Neuronal stem cell (in vitro differentiated cells): ENCODE results near the gene EHMT1.

ENCODE experiments used
- DNase-seq: peaks from one replicate; pipeline ENCODE4 v3.0.0-alpha.2; 2013; ENCODE audit warnings: low spot score
- H2AFZ ChIP-seq: one replicate; pipeline ENCODE4 v1.6.1; 2013; ENCODE audit warnings: mild to moderate bottlenecking, low read length, inconsistent platforms
- H2AK5ac ChIP-seq: 2 replicates; pipeline ENCODE4 v1.6.1; 2013; ENCODE audit warnings: low read depth, mild to moderate bottlenecking, inconsistent platforms, low read length, moderate library complexity, mixed read lengths
- H2BK120ac ChIP-seq: 2 replicates; pipeline ENCODE4 v1.6.1; 2013; ENCODE audit warnings: low read depth, mild to moderate bottlenecking, inconsistent platforms, low read length, moderate library complexity, mixed read lengths
- H2BK12ac ChIP-seq: one replicate; pipeline ENCODE4 v1.6.1; 2013; ENCODE audit warnings: low read length, inconsistent platforms
- H2BK15ac ChIP-seq: 2 replicates; pipeline ENCODE4 v1.6.1; 2013; ENCODE audit warnings: mild to moderate bottlenecking, low read length, inconsistent platforms, mixed read lengths
- H2BK5ac ChIP-seq: one replicate; pipeline ENCODE4 v1.6.1; 2013; ENCODE audit warnings: inconsistent platforms, mild to moderate bottlenecking, low read length, moderate library complexity
- H3K14ac ChIP-seq: one replicate; pipeline ENCODE4 v1.6.1; 2013; ENCODE audit warnings: low read length, inconsistent platforms
- H3K18ac ChIP-seq: 2 replicates; pipeline ENCODE4 v1.6.1; 2013; ENCODE audit warnings: low read length, inconsistent platforms
- H3K23ac ChIP-seq: 2 replicates; pipeline ENCODE4 v1.6.1; 2013; ENCODE audit warnings: low read depth, mild to moderate bottlenecking, mixed read lengths, low read length, inconsistent platforms; ENCODE audit not compliant: poor library complexity
- H3K27ac ChIP-seq: replicated peaks from 3 replicates; pipeline ENCODE4 v1.5.1; 2013; ENCODE audit warnings: low read length, inconsistent platforms
- H3K27me3 ChIP-seq, 3 experiments: 2 replicates each; pipeline ENCODE4 v1.6.1; 2013; ENCODE audit warnings: low read length in 3 of 3, mild to moderate bottlenecking in 2 of 3, inconsistent platforms in 1 of 3, low read depth in 1 of 3, mixed read lengths in 1 of 3, moderate library complexity in 1 of 3; ENCODE audit not compliant: control insufficient read depth in 3 of 3, insufficient read depth in 3 of 3
- H3K36me3 ChIP-seq, 2 donors: replicated peaks in 1 of 2; 2 replicates each; pipeline ENCODE4 v1.6.1; 2013; ENCODE audit warnings: low read length in 2 of 2; ENCODE audit not compliant: control insufficient read depth in 2 of 2, insufficient read depth in 2 of 2
- H3K4ac ChIP-seq: 2 replicates; pipeline ENCODE4 v1.6.1; 2013; ENCODE audit warnings: inconsistent platforms, mild to moderate bottlenecking, low read length, moderate library complexity
- H3K4me1 ChIP-seq, 2 donors: 1 replicate in 1 of 2; 2 replicates in 1 of 2; pipeline ENCODE4 v1.6.1; 2013; ENCODE audit warnings: low read length in 2 of 2, low read depth in 1 of 2; ENCODE audit not compliant: control insufficient read depth in 2 of 2, insufficient read depth in 1 of 2
- H3K4me2 ChIP-seq: one replicate; pipeline ENCODE4 v1.6.1; 2013; ENCODE audit warnings: mild to moderate bottlenecking, low read length, inconsistent platforms; ENCODE audit not compliant: insufficient read depth, poor library complexity, severe bottlenecking
- H3K4me3 ChIP-seq, 2 donors: 2 replicates each; pipeline ENCODE4 v1.5.1; 2013; ENCODE audit warnings: low read length in 2 of 2, mild to moderate bottlenecking in 2 of 2, inconsistent platforms in 1 of 2, moderate library complexity in 1 of 2
- H3K79me1 ChIP-seq: one replicate; pipeline ENCODE4 v1.6.1; 2013; ENCODE audit warnings: low read depth, mild to moderate bottlenecking, inconsistent platforms, low read length, moderate library complexity
- H3K9ac ChIP-seq: one replicate; pipeline ENCODE4 v1.6.1; 2013; ENCODE audit warnings: mild to moderate bottlenecking, low read depth, low read length, inconsistent platforms; ENCODE audit not compliant: poor library complexity
- H3K9me3 ChIP-seq, 2 donors: replicated peaks in 1 of 2; 2 replicates each; pipeline versions ENCODE3 to v1.6.1; 2013; ENCODE audit warnings: low read length in 2 of 2, mild to moderate bottlenecking in 2 of 2, inconsistent platforms in 1 of 2, low read depth in 1 of 2, mixed read lengths in 1 of 2, moderate library complexity in 1 of 2; ENCODE audit not compliant: control insufficient read depth in 2 of 2, insufficient read depth in 1 of 2
- H4K8ac ChIP-seq: one replicate; pipeline ENCODE4 v1.6.1; 2013; ENCODE audit warnings: low read depth, mild to moderate bottlenecking, inconsistent platforms, low read length, moderate library complexity
- H4K91ac ChIP-seq: one replicate; pipeline ENCODE4 v1.6.1; 2013; ENCODE audit warnings: low read length, low read depth, mild to moderate bottlenecking, inconsistent platforms; ENCODE audit not compliant: poor library complexity
- WGBS, 2 donors: extraction: QIAGEN DNeasy Blood & Tissue Kit; methylation state at CpG; one replicate each; pipeline ENCODE4 v1.1.7; 2013; ENCODE audit warnings: missing lambda C conversion rate in 2 of 2, mixed read lengths in 1 of 2; ENCODE audit not compliant: insufficient read length in 2 of 2, insufficient replicate concordance in 1 of 2; ENCODE audit errors: extremely low coverage in 2 of 2; 5-methylcytosine and 5-hydroxymethylcytosine counted together

Gene EHMT1

GRCh38 chr9:137761793-137762192 lies 143.0 kb downstream of the EHMT1 start:
- H2BK5ac ChIP-seq, result no peak overlapping the region
- H3K79me1 ChIP-seq, result peaks cover 5% of the 10 kb centered on the region
- H3K14ac ChIP-seq, result no peak overlapping the region
- H3K4me3 ChIP-seq, result no peak overlapping the region
- no peak overlapping the region for H3K9ac ChIP-seq
- no peak overlapping the region for H2BK120ac ChIP-seq
- H3K18ac ChIP-seq, result no peak overlapping the region
- H3K27me3 ChIP-seq, result no peaks in the 10 kb centered on the region
- no peak overlapping the region for H2BK15ac ChIP-seq
- H4K8ac ChIP-seq, result no peak overlapping the region
- H3K27ac ChIP-seq, result no peak overlapping the region
- no peak overlapping the region for H2AFZ ChIP-seq
- H2BK12ac ChIP-seq, result no peak overlapping the region
- H2AK5ac ChIP-seq, result no peak overlapping the region
- no peaks in the 10 kb centered on the region for H3K9me3 ChIP-seq
- DNase-seq, result no peak
- no peak overlapping the region for H3K4ac ChIP-seq
- H4K91ac ChIP-seq, result no peak overlapping the region
- H3K23ac ChIP-seq, result no peak overlapping the region
- no peak overlapping the region for H3K4me2 ChIP-seq
- H3K4me1 ChIP-seq, result peaks cover 0 to 7% of the 10 kb centered on the region in 2 donors
- peaks cover 30 to 92% of the 10 kb centered on the region in 2 donors for H3K36me3 ChIP-seq
- no CpG with 5 or more reads among the region's 9 CpGs for WGBS, 2 donors

DNA sequence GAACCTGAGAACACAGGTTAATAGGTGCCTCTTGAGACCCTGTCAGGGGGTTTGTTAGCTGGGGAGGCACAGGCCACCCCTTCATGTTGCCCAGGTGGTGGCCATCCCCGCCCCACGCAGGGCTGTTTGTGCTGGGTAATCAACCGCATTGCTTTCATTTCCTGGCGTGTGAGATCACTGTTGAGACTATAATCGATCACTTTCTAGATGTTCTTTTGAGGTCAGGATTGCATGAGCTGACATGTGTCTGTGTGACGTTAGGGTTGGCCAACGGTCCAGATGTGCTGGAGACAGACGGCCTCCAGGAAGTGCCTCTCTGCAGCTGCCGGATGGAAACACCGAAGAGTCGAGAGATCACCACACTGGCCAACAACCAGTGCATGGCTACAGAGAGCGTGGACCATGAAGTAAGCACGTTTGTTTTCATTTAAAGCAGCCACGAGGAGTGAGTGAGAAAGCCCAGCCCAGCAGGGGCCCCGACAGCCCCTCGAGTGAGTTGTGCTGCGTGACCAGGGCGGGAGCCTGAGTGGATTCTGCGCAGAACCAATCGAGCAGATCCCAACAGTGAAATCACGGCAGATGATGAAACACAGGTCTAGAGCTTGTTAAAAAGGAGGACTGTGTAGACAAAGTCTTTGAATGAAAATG lies 143.7 kb downstream of the EHMT1 start:
- no peak overlapping the region for H3K27ac ChIP-seq
- no peak overlapping the region for H2BK12ac ChIP-seq
- WGBS, 2 donors, result no CpG with 5 or more reads among the region's 21 CpGs
- H2BK15ac ChIP-seq, result no peak overlapping the region
- no peaks in the 10 kb centered on the region for H3K9me3 ChIP-seq
- no peak overlapping the region for H3K4ac ChIP-seq
- H3K27me3 ChIP-seq, result no peaks in the 10 kb centered on the region
- H3K9ac ChIP-seq, result no peak overlapping the region
- H3K18ac ChIP-seq, result no peak overlapping the region
- no peak overlapping the region for H2BK5ac ChIP-seq
- peak overlapping the region; percentile 83 for H3K14ac ChIP-seq
- no peak for DNase-seq
- H2AFZ ChIP-seq, result no peak overlapping the region
- no peak overlapping the region for H3K23ac ChIP-seq
- H3K4me3 ChIP-seq, result peak overlapping the region in 1 of 2 donors; percentile 33
- no peak overlapping the region for H3K4me2 ChIP-seq
- H3K4me1 ChIP-seq, result peaks cover 0 to 7% of the 10 kb centered on the region in 2 donors
- H4K91ac ChIP-seq, result no peak overlapping the region
- H2AK5ac ChIP-seq, result no peak overlapping the region
- H3K79me1 ChIP-seq, result peaks cover 5% of the 10 kb centered on the region
- H2BK120ac ChIP-seq, result no peak overlapping the region
- peaks cover 30 to 92% of the 10 kb centered on the region in 2 donors for H3K36me3 ChIP-seq
- no peak overlapping the region for H4K8ac ChIP-seq

DNA sequence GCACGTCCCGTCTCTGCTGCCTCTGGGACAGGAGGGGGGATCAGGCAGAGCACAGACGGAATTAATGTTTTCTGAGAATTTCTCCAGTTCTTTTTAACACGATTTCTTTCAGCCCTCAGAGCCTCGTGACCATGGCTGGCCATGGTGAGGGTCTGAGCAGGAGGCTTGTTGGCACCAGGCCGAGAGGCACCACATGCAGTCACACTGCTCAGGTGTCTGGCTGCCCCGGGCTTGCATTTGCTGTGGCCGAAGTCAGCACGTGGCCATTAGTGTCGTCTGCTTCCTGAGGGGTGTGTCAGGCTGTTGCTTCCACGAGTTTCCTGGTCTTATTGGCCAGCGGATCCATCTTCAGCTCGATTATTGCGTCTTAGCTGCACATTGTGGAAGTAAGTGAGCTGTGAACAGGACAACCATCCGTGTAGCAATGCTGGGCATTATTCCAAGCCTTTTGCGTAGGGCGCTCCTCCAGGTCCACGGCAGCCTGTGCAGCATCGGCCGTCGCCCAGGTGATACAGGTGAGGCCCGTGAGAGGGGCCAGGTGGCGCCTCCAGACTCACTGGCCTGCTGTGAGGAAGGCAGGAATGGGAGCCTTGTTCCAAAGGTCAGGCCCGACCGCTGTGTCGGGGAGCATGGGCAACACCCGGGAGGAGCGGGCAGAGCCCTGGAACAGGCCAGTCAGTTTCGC lies 144.6 kb downstream of the EHMT1 start:
- H3K4me1 ChIP-seq, result peaks cover 0 to 7% of the 10 kb centered on the region in 2 donors
- no peak overlapping the region for H3K18ac ChIP-seq
- no peak overlapping the region for H3K23ac ChIP-seq
- no peak overlapping the region for H3K4ac ChIP-seq
- H2AK5ac ChIP-seq, result no peak overlapping the region
- no peak overlapping the region for H2AFZ ChIP-seq
- no peak overlapping the region for H3K14ac ChIP-seq
- H3K4me2 ChIP-seq, result no peak overlapping the region
- H3K36me3 ChIP-seq, result peaks cover 23 to 91% of the 10 kb centered on the region in 2 donors
- H4K91ac ChIP-seq, result no peak overlapping the region
- no peak overlapping the region for H2BK15ac ChIP-seq
- no peak overlapping the region for H4K8ac ChIP-seq
- no peak overlapping the region for H3K9ac ChIP-seq
- H3K9me3 ChIP-seq, result peaks cover 2 to 5% of the 10 kb centered on the region in 2 donors
- no peak overlapping the region for H3K27ac ChIP-seq
- no peak overlapping the region for H2BK5ac ChIP-seq
- DNase-seq, result no peak
- no peak overlapping the region for H2BK12ac ChIP-seq
- peaks cover 3% of the 10 kb centered on the region for H3K79me1 ChIP-seq
- no peaks in the 10 kb centered on the region for H3K27me3 ChIP-seq
- H3K4me3 ChIP-seq, result no peak overlapping the region
- no peak overlapping the region for H2BK120ac ChIP-seq
- no CpG with 5 or more reads among the region's 29 CpGs for WGBS, 2 donors

DNA sequence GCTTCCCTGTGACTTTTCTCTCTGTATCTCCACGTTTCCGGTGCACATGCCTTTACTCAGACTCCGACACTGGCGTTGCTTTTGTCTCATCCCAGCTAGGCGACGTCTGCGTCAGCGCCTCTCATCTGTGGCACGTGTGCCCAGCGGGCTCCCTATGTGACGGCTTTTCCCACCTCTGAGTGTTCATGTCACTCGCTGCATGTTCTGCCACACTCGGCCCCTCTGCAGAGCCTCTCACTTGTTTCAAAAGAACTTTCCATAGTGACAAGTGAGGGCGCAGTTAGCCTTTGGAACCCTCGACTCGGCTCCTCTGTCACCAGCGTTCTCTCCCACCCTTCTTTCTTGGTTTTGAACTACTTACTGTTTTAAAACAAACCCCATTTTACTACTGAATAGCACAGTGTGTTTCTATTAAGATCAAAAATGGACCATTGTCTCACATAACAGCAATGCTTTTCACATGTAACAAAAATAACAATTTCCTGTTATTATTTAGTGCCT lies 145.4 kb downstream of the EHMT1 start:
- Histone ChIP-seq H3K27me3 (no peaks in the 10 kb centered on the region), H3K9me3 (peaks cover 2 to 11% of the 10 kb centered on the region in 2 donors), H3K9ac (no peak overlapping the region), H2BK12ac (no peak overlapping the region), H3K4me1 (peaks cover 0 to 7% of the 10 kb centered on the region in 2 donors), H2BK120ac (no peak overlapping the region), H3K23ac (no peak overlapping the region), H2AK5ac (no peak overlapping the region), H3K4ac (no peak overlapping the region), H3K18ac (no peak overlapping the region), H4K8ac (no peak overlapping the region), H3K36me3 (peaks cover 21 to 89% of the 10 kb centered on the region in 2 donors), H2BK5ac (no peak overlapping the region), H4K91ac (no peak overlapping the region), H3K79me1 (peaks cover 3% of the 10 kb centered on the region), H3K4me3 (no peak overlapping the region), H2BK15ac (no peak overlapping the region), H3K14ac (no peak overlapping the region), H3K27ac (no peak overlapping the region), H2AFZ (no peak overlapping the region), H3K4me2 (no peak overlapping the region)
- WGBS, 2 donors, result no CpG with 5 or more reads among the region's 17 CpGs
- no peak for DNase-seq
